PC-9 (cell line): Measurements from ENCODE around the gene KRTAP5-6. TPM values are rescaled to one million over a fixed set of nuclear protein-coding genes. Genes with fewer than 3 reads are reported as not detected.

Experiments
- BruUV-seq: library from RNA; stranded (reverse); fragments of 400-500 nt; replicated peaks from 2 replicates; lab custom pipeline; 2021; lab: Mats Ljungman, UMichigan
- CTCF ChIA-PET: fragments of 300-600 bp; sonication (Branson Sonifier 250); formaldehyde crosslinking; loops from one replicate; lab custom pipeline; 2022; ENCODE audit warnings: antibody characterized with exemption; lab: Charles Lee
- POLR2A ChIA-PET: fragments of 300-600 bp; sonication (Branson Sonifier 250); formaldehyde crosslinking; loops from one replicate; lab custom pipeline; 2022; ENCODE audit warnings: antibody characterized with exemption; ENCODE audit not compliant: unreplicated experiment; lab: Charles Lee
- DNase-seq, 2 experiments: peaks; one replicate each; pipeline versions ENCODE4 v3.0.0 to v3.0.0-alpha.2; 2015 to 2022; ENCODE audit warnings: mixed read lengths in 1 of 2
- H2AFZ ChIP-seq: fragments of 200-600 bp; sonication (generic); 2 replicates; pipeline ENCODE4 v1.8.1; 2017; ENCODE audit warnings: antibody characterized with exemption
- H3F3A ChIP-seq: fragments of 200-600 bp; sonication (generic); 2 replicates; pipeline ENCODE4 v1.8.1; 2017; ENCODE audit warnings: antibody characterized with exemption, mild to moderate bottlenecking, low read depth; ENCODE audit not compliant: insufficient read depth
- H3K27ac ChIP-seq: fragments of 200-600 bp; sonication (generic); 2 replicates; pipeline ENCODE4 v1.6.1; 2016; ENCODE audit warnings: mixed run types
- H3K27me3 ChIP-seq: fragments of 200-600 bp; sonication (generic); 2 replicates; pipeline ENCODE4 v1.6.1; 2016; ENCODE audit warnings: low read depth, mixed run types; ENCODE audit not compliant: insufficient read depth
- H3K36me3 ChIP-seq: fragments of 200-600 bp; sonication (generic); 2 replicates; pipeline ENCODE4 v1.6.1; 2016; ENCODE audit warnings: low read depth, mixed run types
- H3K4me1 ChIP-seq: fragments of 200-600 bp; sonication (generic); replicated peaks from 2 replicates; pipeline ENCODE4 v1.6.1; 2016; ENCODE audit warnings: mixed run types; ENCODE audit not compliant: insufficient read depth
- H3K4me2 ChIP-seq: fragments of 200-600 bp; sonication (generic); 2 replicates; pipeline ENCODE4 v1.6.1; 2017; ENCODE audit warnings: mixed run types
- H3K4me3 ChIP-seq: fragments of 200-600 bp; sonication (generic); 2 replicates; pipeline ENCODE4 v1.6.1; 2016; ENCODE audit warnings: mixed run types
- H3K79me2 ChIP-seq: fragments of 200-600 bp; sonication (generic); 2 replicates; pipeline ENCODE4 v1.6.1; 2017; ENCODE audit warnings: low read depth, mixed run types
- H3K9me2 ChIP-seq: fragments of 200-600 bp; sonication (generic); 2 replicates; pipeline ENCODE4 v1.8.1; 2017; ENCODE audit warnings: mild to moderate bottlenecking; ENCODE audit not compliant: insufficient read depth
- H3K9me3 ChIP-seq: fragments of 200-600 bp; sonication (generic); 2 replicates; pipeline ENCODE4 v1.8.1; 2016; ENCODE audit warnings: low read depth; ENCODE audit not compliant: insufficient read depth
- H4K20me1 ChIP-seq: fragments of 200-600 bp; sonication (generic); 2 replicates; pipeline ENCODE4 v1.8.1; 2017; ENCODE audit not compliant: insufficient read depth
- CTCF ChIP-seq: fragments of 200-600 bp; sonication (generic); conservative IDR thresholded peaks from 2 replicates; pipeline ENCODE4 v1.6.1; 2017; ENCODE audit warnings: mixed run types, antibody characterized with exemption, mild to moderate bottlenecking, moderate library complexity
- EZH2 ChIP-seq: fragments of 200-600 bp; sonication (generic); IDR thresholded peaks from 2 replicates; pipeline ENCODE4 v1.8.0; 2017; ENCODE audit warnings: antibody characterized with exemption, low read depth
- intact Hi-C: fragments of 100-400 bp; cut with micrococcal nuclease; formaldehyde crosslinking; loops from one replicate; pipeline ENCODE4 v1.10.0; 2022; ENCODE audit not compliant: unreplicated experiment
- total RNA-seq: library from RNA; stranded (reverse); gene quantifications from 2 replicates; pipeline ENCODE4 v1.2.3, GENCODE V29; 2021

The KRTAP5-6 gene
- total RNA-seq, 1 experiment from 2014 or later = not detected

DNA sequence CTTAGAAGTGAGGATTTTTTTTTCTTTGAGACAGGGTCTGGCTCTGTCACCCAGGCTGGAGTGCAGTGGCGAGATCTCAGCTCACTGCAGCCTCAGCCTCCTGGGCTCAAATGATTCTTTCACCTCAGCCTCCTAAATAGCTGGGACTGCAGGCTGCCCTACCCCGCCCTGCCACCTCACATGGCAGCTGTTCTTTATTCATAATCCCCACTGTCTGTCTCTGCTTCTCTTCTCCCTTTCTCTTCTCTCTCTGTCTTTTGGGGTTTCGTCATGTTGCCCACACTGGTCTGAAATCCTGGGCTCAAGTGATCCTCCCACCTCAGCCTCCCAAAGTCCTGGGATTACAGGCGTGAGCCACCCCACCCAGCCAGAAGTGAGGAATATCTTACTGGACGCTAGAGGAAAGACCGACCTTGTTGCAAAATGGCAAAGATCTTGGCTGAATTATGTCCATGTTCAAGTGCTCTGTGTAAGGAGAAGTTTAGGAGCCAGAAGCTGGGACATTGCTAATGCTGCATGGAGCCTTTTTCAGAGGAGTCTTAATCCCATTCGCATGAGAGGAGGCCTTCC is 45.5 kb upstream of the KRTAP5-6 start:
- Histone ChIP-seq H3K9me2 (no peaks in the 10 kb centered on the region), H3K4me1 (no peaks in the 10 kb centered on the region), H4K20me1 (no peaks in the 10 kb centered on the region), H3K4me3 (no peak overlapping the region), H3K27me3 (peaks cover 36% of the 10 kb centered on the region), H3K9me3 (no peaks in the 10 kb centered on the region), H2AFZ (no peak overlapping the region), H3F3A (no peaks in the 10 kb centered on the region), H3K27ac (no peak overlapping the region), H3K36me3 (no peaks in the 10 kb centered on the region), H3K4me2 (no peak overlapping the region), H3K79me2 (no peaks in the 10 kb centered on the region)
- CTCF ChIA-PET = interaction anchor here (1.1 kb wide), 1 partner anchor 181 kb away, joined by 30 read pairs; no protein-coding TSS in a partner anchor
- TF ChIP-seq EZH2 = no peak
- no peak for TF ChIP-seq CTCF
- POLR2A ChIA-PET = no interaction called here
- DNase-seq = no peak
- no TSS peak for BruUV-seq
- intact Hi-C loops = loop anchor here (5.0 kb wide), 1 partner anchor 41 kb away; no protein-coding TSS in a partner anchor

DNA sequence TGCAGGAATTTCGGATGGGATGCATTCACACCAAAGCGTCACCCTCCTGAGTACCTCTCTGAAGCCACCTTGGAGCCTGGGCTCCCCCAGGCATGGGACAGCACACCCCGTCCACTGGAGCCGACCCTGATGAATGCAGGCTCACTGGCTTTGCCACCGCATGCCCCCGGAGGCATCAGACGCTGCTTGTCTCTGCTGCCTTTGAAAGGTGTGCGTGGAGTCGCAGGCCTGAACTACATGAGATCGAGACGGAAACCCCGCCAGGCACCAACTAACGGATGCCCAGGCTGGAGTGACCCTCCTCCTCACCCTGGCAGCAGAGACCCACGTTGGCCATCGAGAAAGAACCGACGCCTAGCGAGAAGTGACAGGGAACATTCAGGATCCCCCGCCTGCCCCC is 45.0 kb upstream of the KRTAP5-6 start:
- Histone ChIP-seq H3F3A (no peaks in the 10 kb centered on the region), H3K9me3 (no peaks in the 10 kb centered on the region), H3K27me3 (peaks cover 34% of the 10 kb centered on the region), H3K79me2 (no peaks in the 10 kb centered on the region), H2AFZ (no peak overlapping the region), H3K36me3 (no peaks in the 10 kb centered on the region), H4K20me1 (no peaks in the 10 kb centered on the region), H3K9me2 (no peaks in the 10 kb centered on the region), H3K4me3 (no peak overlapping the region), H3K4me1 (no peaks in the 10 kb centered on the region), H3K4me2 (no peak overlapping the region), H3K27ac (no peak overlapping the region)
- intact Hi-C loops = loop anchor here (5.0 kb wide), 1 partner anchor 40 kb away; no protein-coding TSS in a partner anchor
- CTCF ChIA-PET = interaction anchor here (0.5 to 1.8 kb wide), 13 partner anchors 57 to 733 kb away, joined by 3 to 30 read pairs (median 4); no protein-coding TSS in a partner anchor
- POLR2A ChIA-PET = no interaction called here
- no peak for DNase-seq
- BruUV-seq = no TSS peak
- TF ChIP-seq EZH2 (no peak), CTCF (no peak)

DNA sequence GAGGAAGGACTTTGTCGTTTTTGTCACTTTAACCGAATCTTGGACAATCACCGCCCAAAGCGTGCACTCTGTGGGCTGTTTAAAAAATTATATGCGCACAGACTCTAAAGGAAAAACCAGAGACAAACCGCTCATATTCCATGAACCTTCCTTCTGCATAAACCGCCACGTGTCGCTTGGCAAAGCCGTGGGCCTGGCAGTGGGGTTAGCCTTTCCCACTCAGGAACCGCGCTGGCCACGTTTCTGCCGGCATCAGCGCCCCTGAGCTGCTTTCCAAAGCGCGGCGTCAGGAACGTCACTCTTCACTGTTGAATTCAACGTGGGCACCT is 44.6 kb upstream of the KRTAP5-6 start:
- H3K27me3 ChIP-seq = peaks cover 34% of the 10 kb centered on the region
- TF ChIP-seq EZH2 = no peak
- TF ChIP-seq CTCF = no peak
- POLR2A ChIA-PET = no interaction called here
- BruUV-seq = no TSS peak
- no peaks in the 10 kb centered on the region for H3K36me3 ChIP-seq
- DNase-seq = no peak
- H2AFZ ChIP-seq = no peak overlapping the region
- CTCF ChIA-PET = interaction anchor here (0.5 to 1.8 kb wide), 13 partner anchors 57 to 734 kb away, joined by 3 to 30 read pairs (median 4); no protein-coding TSS in a partner anchor
- H3K4me2 ChIP-seq = no peak overlapping the region
- intact Hi-C loops = loop anchor here (5.0 kb wide), 1 partner anchor 40 kb away; no protein-coding TSS in a partner anchor
- H4K20me1 ChIP-seq = no peaks in the 10 kb centered on the region
- H3F3A ChIP-seq = no peaks in the 10 kb centered on the region
- no peak overlapping the region for H3K4me3 ChIP-seq
- H3K9me2 ChIP-seq = no peaks in the 10 kb centered on the region
- no peaks in the 10 kb centered on the region for H3K4me1 ChIP-seq
- H3K79me2 ChIP-seq = no peaks in the 10 kb centered on the region
- no peaks in the 10 kb centered on the region for H3K9me3 ChIP-seq
- no peak overlapping the region for H3K27ac ChIP-seq
